ENCODE results near the gene DDX39B. TPM values are rescaled to one million over a fixed set of nuclear protein-coding genes. Genes with fewer than 3 reads are reported as not detected.
"Not testable (repeated sequence)": the region's sequence is repeated elsewhere in the genome, so short reads cannot be mapped to it uniquely, and the experiment has no call there.

Gene DDX39B
- total RNA-seq, 1 donor from 2014 or later = 126 TPM

GRCh38 chr6:31529329-31530150, 12.3 kb downstream of the DDX39B start:
- DNase-seq (ENCODE audit: low spot score) (no peak), ATAC-seq (peak; percentile 11)

- ATAC-seq = peak; percentile 42
- no peak for DNase-seq (ENCODE audit: low spot score)
These were observed 12.9 kb downstream of the DDX39B start, which contains the start of gene MCCD1 for GRCh38 chr6:31528821-31529328. MCCD1 (plus strand) TSS chr6:31528962; CDS start chr6:31529015, 53 bp downstream.

DNA sequence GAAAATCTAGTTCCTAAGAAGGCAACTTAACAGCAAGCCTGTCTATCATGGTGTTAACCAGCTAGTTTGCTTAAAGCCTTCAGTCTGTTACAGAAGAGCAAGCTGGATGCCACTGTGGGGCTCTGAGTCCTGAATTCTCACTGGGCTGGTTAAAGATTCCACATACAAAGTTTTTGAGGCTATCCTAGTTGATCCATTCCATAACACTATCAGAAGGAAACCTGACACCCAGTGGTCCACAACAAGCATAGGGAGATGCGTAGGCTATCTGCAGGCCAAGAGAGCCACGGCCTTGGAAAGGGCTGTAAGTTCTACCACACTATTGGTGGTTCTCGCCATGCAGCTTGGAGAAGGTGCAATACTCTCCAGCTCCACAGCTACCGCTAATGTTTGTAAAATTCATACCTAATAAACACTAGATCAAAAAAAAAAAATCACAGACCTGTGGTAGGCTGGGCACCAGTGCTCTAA, 13.5 kb downstream of the DDX39B start:
- ATAC-seq (no peak), DNase-seq (ENCODE audit: low spot score) (no peak)

DNA sequence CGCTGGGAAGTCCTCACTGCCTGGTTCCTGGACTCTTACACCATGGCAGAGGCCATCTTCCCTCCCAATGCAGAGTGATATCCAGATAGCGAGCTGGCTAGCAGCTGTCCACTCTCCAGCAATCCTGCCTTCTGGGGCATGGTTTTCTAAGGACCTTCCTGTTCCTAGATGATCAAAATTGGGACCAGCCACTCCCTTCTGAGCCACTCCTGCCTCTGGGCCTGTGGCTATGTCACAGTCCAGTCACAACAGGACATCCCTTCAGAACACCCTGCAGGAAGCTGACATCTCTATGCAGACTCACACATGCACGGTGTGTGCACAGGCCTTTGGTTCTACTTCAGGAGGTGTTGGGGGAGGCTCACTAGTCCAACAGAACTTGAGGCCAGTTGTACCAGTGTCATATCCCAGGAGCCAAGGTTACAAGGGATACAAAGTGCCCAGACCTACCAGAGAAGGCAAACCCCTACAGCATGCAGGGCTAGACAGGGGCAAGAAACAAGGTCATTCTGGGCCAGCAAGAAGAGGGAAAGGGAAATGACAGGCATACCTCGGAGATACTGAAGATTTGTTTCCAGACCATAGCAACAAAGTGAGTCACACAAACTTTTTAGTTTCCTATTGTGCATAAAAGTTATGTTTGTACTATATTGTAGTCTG, 15.7 kb downstream of the DDX39B start:
- ATAC-seq = no peak
- no peak for DNase-seq (ENCODE audit: low spot score)

DNA sequence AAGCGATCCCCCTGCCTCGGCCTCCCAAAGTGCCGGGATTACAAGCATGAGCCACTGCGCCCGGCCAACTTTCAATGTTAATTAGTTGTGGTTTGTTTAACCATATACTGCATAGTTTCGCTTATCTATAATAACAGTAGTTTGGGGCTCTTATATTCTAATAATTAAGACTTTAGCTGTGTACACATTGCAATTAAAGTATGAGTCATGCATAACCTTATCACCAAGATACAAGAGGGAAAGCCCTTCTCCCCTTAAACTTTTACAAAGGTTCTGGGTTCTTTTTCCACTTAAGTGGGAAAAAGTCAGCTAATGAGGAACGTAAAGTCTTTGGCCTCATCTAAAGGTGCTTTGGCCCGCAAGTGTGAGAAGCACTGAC, 16.3 kb downstream of the DDX39B start:
- DNase-seq (ENCODE audit: low spot score) (no peak), ATAC-seq (no peak)

- DNase-seq (ENCODE audit: low spot score) = no peak
- no peak for ATAC-seq
These were observed 20.0 kb downstream of the DDX39B start for GRCh38 chr6:31521835-31522234.

DNA sequence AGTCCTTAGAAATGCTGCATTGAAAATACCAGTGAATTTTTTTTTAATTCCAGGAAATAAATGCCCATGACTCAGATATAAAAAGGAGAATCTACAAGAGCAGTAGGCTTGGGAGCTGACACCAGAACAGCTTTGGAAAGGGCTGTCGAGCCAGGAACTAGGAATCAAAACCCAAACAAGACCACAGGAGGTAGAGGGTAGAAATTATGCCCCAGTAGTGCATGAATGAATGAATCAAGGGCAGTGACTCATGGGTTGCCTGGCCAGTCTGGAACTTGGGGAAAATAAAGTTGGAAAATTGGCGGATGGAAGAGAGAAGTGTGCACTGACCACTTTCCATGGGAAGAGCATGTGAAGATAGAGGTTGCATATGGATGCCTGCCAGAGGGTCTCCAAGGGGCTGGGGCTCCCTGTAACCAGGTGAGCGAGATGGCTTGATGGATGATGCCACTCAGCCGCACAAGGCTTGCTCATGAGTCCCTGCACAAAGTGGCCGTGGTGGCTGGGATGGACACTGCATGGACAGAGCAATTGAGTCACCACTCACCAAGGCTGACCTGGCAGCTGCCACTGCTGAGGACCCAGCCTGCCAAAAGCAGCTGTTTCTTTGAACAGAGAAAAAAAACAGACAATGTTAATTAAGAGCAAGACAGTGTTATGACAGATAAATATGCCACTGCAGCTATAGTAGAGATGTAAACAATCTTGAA, 28.2 kb downstream of the DDX39B start:
- ATAC-seq (no peak), DNase-seq (ENCODE audit: low spot score) (no peak)

DNA sequence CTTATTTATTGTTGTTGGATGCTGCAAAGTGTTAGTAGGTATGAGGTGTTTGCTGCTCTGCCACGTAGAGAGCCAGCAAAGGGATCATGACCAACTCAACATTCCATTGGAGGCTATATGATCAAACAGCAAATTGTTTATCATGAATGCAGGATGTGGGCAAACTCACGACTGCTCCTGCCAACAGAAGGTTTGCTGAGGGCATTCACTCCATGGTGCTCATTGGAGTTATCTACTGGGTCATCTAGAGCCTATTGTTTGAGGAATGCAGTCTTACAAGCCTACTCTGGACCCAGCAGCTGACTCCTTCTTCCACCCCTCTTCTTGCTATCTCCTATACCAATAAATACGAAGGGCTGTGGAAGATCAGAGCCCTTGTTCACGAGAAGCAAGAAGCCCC, 31.8 kb downstream of the DDX39B start:
- no peak for ATAC-seq

GRCh38 chr6:31509036-31509435, 32.8 kb downstream of the DDX39B start:
- ATAC-seq; DNase-seq (ENCODE audit: low spot score): not testable (repeated sequence)

More for the DNA sequence above, 31.8 kb downstream of the DDX39B start:
- no peak for DNase-seq (ENCODE audit: low spot score)

DNA sequence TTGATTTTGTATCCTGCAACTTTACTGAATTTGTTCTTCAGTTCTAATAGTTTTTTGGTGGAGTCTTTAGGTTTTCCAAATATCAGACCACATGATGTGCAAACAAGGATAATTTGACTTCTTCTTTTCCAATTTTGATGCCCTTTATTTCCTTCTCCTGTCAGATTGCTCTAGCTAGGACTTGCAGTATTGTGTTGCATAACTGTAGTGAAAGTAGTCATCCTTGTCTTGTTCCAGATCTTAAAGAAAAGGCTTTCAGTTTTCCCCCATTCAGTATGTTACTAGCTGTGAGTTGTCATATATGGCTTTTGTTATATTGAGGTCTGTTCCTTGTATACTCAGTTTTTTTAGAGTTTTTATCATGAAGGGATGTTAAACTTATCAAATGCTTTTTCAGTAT, 39.2 kb downstream of the DDX39B start:
- ATAC-seq = no peak
- no peak for DNase-seq (ENCODE audit: low spot score)

- not testable (repeated sequence) for ATAC-seq; DNase-seq (ENCODE audit: low spot score)
These were observed 42.2 kb downstream of the DDX39B start for GRCh38 chr6:31499648-31500047.

DNA sequence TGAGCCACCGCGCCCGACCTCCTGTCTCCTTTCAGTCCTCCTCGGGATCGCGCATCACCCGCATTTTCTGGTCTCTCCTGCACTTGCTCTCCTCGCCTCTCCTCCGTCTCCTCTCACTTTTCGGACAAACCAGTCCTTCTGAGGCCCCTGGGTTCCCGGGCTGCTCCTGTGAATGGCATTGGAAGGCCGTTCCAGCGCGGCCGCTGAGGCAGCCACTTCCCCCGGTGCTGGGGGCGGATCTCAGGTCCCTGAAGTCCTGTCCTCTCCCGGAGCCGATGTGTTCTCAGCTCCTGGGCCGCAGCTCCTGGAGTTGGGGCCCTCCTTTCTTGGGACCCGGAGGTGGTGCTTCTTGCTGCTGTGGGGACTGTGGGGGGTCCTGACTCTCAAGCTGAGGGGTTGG, 43.1 kb downstream of the DDX39B start:
- ATAC-seq (no peak), DNase-seq (ENCODE audit: low spot score) (no peak)

DNA sequence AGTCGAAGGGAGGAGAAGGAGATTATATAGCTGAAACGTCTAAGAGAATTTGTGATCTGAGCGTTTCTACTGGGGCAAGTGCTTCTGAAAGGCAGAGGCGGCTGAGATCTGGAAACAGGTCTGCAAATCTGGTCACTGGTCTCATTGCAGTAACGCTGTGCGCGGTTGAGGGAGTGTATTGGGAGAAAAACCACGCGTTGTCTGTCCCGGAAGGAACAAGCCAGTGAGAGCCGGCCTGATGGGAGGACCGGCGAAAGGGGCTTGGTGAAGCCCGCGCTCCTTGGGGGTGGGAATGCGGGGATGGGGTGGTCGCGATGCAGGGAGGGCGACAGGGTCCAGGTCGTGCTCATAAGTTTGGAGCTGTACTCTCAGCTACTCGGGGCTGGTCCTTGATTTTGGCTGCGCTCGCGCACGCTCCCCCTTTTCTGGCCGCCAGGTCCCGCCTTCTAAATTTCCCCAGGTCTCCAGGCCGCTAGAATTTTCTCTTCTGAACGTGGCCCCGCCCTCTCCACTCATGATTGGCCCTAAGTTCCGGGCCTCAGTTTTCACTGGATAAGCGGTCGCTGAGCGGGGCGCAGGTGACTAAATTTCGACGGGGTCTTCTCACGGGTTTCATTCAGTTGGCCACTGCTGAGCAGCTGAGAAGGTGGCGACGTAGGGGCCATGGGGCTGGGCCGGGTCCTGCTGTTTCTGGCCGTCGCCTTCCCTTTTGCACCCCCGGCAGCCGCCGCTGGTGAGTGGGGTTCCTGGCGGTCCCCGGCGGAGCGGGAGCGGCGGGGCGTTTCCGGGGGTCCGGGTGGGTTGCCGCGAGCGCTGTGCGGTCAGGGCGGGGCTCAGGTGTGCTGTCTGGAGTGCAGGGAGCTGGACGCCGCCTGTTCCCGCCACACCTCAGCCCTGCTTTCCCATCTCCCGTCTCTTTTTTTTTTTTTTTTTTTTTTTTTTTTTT, 44.0 kb downstream of the DDX39B start, which contains the start of gene MICB:
TSS of gene MICB (plus strand) at position 615 of the 946 bp plus-strand sequence. CDS start at position 664, 49 bp downstream.
- peak; percentile 82 for DNase-seq (ENCODE audit: low spot score)
- ATAC-seq = peak; percentile 80

DNA sequence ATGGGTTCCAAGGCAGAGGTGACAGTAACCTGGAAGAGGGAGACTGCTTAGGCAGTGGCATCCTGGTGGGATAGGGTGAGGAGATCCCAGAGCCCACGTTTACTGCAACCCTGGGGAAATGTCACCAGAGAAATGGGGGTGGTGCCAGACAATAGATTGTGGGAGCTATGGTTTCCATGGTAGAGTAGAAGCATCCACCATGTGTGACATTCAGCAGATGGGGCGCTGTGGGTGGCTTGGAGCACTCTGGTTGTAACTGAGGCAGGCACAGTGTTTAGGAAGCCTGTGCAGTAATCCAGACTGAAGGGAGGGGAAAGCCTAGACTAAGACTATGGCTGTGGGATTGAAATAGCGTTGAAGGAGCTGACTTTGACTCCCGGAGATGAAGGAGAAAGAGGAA, 45.0 kb downstream of the DDX39B start:
- not testable (repeated sequence) for ATAC-seq; DNase-seq (ENCODE audit: low spot score)

GRCh38 chr6:31495580-31495979, 46.2 kb downstream of the DDX39B start:
- ATAC-seq = no peak
- no peak for DNase-seq (ENCODE audit: low spot score)

GRCh38 chr6:31493875-31494694, 47.7 kb downstream of the DDX39B start:
- ATAC-seq (peak; percentile 81), DNase-seq (ENCODE audit: low spot score) (peak; percentile 80)

GRCh38 chr6:31493550-31493874, 48.3 kb downstream of the DDX39B start:
- DNase-seq (ENCODE audit: low spot score) = not testable (repeated sequence)

GRCh38 chr6:31490115-31490873, 51.5 kb downstream of the DDX39B start:
- DNase-seq (ENCODE audit: low spot score) (peak; percentile 35), ATAC-seq (no peak)

More at GRCh38 chr6:31493550-31493874, 48.3 kb downstream of the DDX39B start:
- ATAC-seq = not testable (repeated sequence)

Data from left lobe of liver (tissue), 2 donors.